ENCODE results near the gene FAM117A. TPM values are rescaled to one million over a fixed set of nuclear protein-coding genes. Genes with fewer than 3 reads are reported as not detected.

Gene FAM117A
- total RNA-seq, 1 donor from 2014 or later, result 5.2 TPM

DNA sequence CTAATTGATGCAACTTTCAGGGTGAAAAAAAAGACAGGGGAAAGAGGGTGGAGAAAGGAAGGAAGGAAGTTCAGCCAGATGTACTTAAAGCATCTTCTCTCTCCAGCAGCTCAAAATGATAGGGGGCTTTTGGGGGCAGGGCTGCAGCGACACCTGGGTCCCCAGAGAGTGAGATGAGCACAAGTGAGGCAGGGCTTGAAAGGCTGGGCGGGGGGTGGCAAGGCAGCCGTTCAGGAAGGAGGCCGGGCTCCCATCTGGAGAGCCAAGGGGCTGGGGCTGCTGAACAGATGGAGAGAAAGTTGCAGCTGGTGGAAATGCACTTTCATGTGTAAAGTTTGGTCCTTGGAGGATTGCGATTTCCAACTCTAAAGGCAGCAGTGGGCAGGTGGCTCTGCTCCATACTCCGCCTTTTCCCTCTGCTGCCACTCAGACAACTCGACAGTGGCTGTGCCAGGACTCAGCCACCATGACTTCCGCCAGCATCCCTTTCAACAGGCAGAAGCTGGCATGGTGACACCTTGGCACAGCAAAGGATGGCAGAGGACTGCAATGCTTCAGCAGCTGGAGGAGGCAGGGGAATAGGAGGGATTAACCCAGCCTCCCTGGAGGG lies 63.9 kb downstream of the FAM117A start:
- no peaks in the 10 kb centered on the region for H3K27me3 ChIP-seq (ENCODE audit: control insufficient read depth in 3 of 3, insufficient read depth in 3 of 3, low read length in 3 of 3)
- H3K4me1 ChIP-seq (ENCODE audit: control insufficient read depth in 3 of 3, insufficient read depth in 3 of 3, low read length in 3 of 3), result peaks cover 2 to 7% (median 5%) of the 10 kb centered on the region in 3 donors
- no peak overlapping the region for H3K27ac ChIP-seq (ENCODE audit: low read depth, low read length)
- H3K9me3 ChIP-seq (ENCODE audit: control insufficient read depth in 3 of 3, low read length in 3 of 3), result no peaks in the 10 kb centered on the region
- H3K4me3 ChIP-seq (ENCODE audit: low read length in 3 of 3), result no peak overlapping the region
- H3K36me3 ChIP-seq (ENCODE audit: control insufficient read depth in 3 of 3, insufficient read depth in 3 of 3, low read length in 3 of 3), result peaks cover 39 to 49% (median 40%) of the 10 kb centered on the region in 3 donors
- H3K9ac ChIP-seq (ENCODE audit: low read depth in 1 of 3, low read length in 3 of 3), result no peak overlapping the region

DNA sequence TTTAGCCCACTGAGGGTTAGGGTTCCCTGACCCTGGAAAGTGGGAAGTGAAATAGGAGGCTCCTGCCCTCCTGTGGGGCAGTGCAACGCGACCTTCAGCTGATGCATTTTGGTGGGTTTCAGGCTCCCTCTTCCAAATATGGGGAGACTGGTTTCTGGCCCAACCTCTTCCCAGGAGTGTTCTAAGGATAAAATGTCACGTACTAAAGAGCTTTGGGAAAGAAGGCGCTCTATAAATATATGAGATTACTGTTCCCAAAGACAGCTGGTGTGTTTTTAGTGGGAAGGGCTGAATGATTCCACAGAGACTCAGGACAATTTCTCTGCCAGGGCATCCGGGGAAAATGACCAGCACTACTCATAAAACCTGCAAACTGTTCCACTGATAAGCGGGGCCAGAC lies 65.9 kb downstream of the FAM117A start:
- H3K27ac ChIP-seq (ENCODE audit: low read depth, low read length), result peak overlapping the region; percentile 16
- H3K9ac ChIP-seq (ENCODE audit: low read depth in 1 of 3, low read length in 3 of 3), result peak overlapping the region in 2 of 3 donors; percentile 24 to 40
- H3K4me1 ChIP-seq (ENCODE audit: control insufficient read depth in 3 of 3, insufficient read depth in 3 of 3, low read length in 3 of 3), result peaks cover 5 to 8% (median 7%) of the 10 kb centered on the region in 3 donors
- no peaks in the 10 kb centered on the region for H3K27me3 ChIP-seq (ENCODE audit: control insufficient read depth in 3 of 3, insufficient read depth in 3 of 3, low read length in 3 of 3)
- H3K9me3 ChIP-seq (ENCODE audit: control insufficient read depth in 3 of 3, low read length in 3 of 3), result no peaks in the 10 kb centered on the region
- H3K4me3 ChIP-seq (ENCODE audit: low read length in 3 of 3), result no peak overlapping the region
- H3K36me3 ChIP-seq (ENCODE audit: control insufficient read depth in 3 of 3, insufficient read depth in 3 of 3, low read length in 3 of 3), result peaks cover 19 to 29% (median 22%) of the 10 kb centered on the region in 3 donors

DNA sequence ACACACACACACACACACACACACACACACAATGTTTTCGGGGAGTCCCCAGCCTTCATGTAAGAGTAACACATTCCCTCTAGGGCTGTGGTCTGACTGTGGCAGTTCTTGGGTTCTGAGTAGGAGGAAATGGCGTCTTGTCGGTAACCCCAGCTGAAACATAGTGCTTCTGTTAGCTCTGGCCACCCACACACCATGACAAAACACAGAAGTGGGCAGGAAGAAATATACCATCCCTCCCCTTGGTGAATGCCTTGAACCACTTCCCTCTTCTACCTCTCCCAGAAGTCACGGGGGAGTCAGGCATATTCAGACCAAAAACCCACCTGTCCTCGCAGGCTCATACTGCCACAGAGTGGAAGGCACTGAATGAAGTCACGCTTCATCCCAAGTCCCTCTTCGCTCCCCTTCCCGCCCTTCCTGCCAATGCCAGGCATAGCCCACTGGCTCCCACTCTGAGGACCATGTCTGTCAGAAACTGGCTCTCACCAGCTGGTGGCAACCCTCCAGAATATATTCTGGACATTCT lies 67.6 kb downstream of the FAM117A start:
- H3K36me3 ChIP-seq (ENCODE audit: control insufficient read depth in 3 of 3, insufficient read depth in 3 of 3, low read length in 3 of 3), result peaks cover 7 to 12% (median 7%) of the 10 kb centered on the region in 3 donors
- no peak overlapping the region for H3K4me3 ChIP-seq (ENCODE audit: low read length in 3 of 3)
- peaks cover 13 to 18% (median 17%) of the 10 kb centered on the region in 3 donors for H3K4me1 ChIP-seq (ENCODE audit: control insufficient read depth in 3 of 3, insufficient read depth in 3 of 3, low read length in 3 of 3)
- no peak overlapping the region for H3K9ac ChIP-seq (ENCODE audit: low read depth in 1 of 3, low read length in 3 of 3)
- H3K9me3 ChIP-seq (ENCODE audit: control insufficient read depth in 3 of 3, low read length in 3 of 3), result no peaks in the 10 kb centered on the region
- no peak overlapping the region for H3K27ac ChIP-seq (ENCODE audit: low read depth, low read length)
- no peaks in the 10 kb centered on the region for H3K27me3 ChIP-seq (ENCODE audit: control insufficient read depth in 3 of 3, insufficient read depth in 3 of 3, low read length in 3 of 3)

DNA sequence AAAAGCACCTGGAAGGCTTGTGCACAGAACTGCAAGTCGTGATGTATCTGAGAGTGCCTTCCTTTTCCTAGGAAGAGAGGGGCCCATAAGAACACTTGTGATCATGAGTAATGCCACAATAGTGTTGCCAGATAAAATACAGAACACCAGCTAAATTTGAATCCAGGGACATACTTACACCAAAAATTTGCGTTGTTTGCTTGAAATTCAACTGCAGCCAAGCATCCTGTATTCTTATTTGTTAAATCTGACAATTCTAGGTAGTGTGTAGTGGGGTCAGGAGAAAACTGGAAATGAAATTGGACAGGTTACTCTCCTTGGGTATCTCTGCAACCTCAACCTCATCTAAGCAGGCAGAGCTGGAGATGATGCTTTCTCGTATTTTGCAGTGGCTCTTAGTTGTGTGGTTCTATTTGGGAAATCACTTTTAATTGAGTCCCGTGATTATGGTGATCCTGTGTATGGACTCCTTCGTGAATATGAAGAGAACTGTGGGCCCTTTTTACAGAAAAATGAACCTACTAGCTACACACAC lies 68.2 kb downstream of the FAM117A start:
- H3K4me1 ChIP-seq (ENCODE audit: control insufficient read depth in 3 of 3, insufficient read depth in 3 of 3, low read length in 3 of 3), result peaks cover 19 to 23% (median 22%) of the 10 kb centered on the region in 3 donors
- no peak overlapping the region for H3K9ac ChIP-seq (ENCODE audit: low read depth in 1 of 3, low read length in 3 of 3)
- no peak overlapping the region for H3K4me3 ChIP-seq (ENCODE audit: low read length in 3 of 3)
- H3K36me3 ChIP-seq (ENCODE audit: control insufficient read depth in 3 of 3, insufficient read depth in 3 of 3, low read length in 3 of 3), result peaks cover 2 to 7% (median 2%) of the 10 kb centered on the region in 3 donors
- no peaks in the 10 kb centered on the region for H3K27me3 ChIP-seq (ENCODE audit: control insufficient read depth in 3 of 3, insufficient read depth in 3 of 3, low read length in 3 of 3)
- no peak overlapping the region for H3K27ac ChIP-seq (ENCODE audit: low read depth, low read length)
- H3K9me3 ChIP-seq (ENCODE audit: control insufficient read depth in 3 of 3, low read length in 3 of 3), result no peaks in the 10 kb centered on the region

DNA sequence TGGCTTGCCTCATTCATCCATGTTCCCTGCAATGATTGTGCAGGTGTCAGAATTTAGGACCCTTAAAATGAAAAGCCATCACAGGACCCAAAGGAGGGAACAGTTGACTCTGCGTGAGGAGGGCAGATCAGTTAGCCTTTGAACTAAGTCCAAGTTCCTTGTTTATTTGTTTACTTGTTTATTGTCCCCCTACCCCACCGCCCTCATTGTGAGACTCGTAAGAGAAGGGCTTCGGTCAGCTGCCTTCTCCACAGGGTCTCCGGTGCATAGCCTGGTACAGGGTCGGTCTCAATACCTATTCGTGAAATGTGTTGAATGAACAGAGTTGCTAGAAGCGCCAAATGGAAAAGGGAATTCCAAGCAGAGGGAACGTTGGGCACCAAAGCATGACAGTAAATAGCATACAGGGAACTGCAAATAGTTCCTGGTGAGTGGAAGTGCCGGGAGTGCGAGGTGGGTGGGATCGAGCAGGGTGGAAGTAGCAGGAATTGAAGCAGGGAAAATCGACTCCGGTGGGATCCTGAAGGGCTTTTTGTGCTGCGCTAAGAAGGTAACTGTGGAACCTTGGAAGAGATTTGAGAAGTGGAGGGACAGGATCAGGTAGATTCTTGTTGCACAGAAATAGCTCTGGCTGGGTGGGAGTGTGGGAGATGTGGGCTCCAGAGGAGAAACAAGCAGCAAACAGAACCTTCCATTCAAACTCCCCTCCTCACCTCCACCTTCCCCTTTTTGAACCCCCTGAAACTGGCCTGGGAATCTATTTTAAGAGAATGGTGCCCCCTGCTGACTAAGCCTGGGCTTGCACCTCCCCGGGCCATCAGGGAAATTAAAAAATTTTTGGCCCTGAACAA lies 68.9 kb downstream of the FAM117A start:
- H3K4me3 ChIP-seq (ENCODE audit: low read length in 3 of 3), result peak overlapping the region in 2 of 3 donors; percentile 23 to 49
- no peaks in the 10 kb centered on the region for H3K9me3 ChIP-seq (ENCODE audit: control insufficient read depth in 3 of 3, low read length in 3 of 3)
- peak overlapping the region in 2 of 3 donors; percentile 44 to 57 for H3K9ac ChIP-seq (ENCODE audit: low read depth in 1 of 3, low read length in 3 of 3)
- H3K27me3 ChIP-seq (ENCODE audit: control insufficient read depth in 3 of 3, insufficient read depth in 3 of 3, low read length in 3 of 3), result no peaks in the 10 kb centered on the region
- H3K27ac ChIP-seq (ENCODE audit: low read depth, low read length), result no peak overlapping the region
- peaks cover 20 to 27% (median 22%) of the 10 kb centered on the region in 3 donors for H3K4me1 ChIP-seq (ENCODE audit: control insufficient read depth in 3 of 3, insufficient read depth in 3 of 3, low read length in 3 of 3)
- H3K36me3 ChIP-seq (ENCODE audit: control insufficient read depth in 3 of 3, insufficient read depth in 3 of 3, low read length in 3 of 3), result peaks cover 0 to under 1% (median 0%) of the 10 kb centered on the region in 3 donors

DNA sequence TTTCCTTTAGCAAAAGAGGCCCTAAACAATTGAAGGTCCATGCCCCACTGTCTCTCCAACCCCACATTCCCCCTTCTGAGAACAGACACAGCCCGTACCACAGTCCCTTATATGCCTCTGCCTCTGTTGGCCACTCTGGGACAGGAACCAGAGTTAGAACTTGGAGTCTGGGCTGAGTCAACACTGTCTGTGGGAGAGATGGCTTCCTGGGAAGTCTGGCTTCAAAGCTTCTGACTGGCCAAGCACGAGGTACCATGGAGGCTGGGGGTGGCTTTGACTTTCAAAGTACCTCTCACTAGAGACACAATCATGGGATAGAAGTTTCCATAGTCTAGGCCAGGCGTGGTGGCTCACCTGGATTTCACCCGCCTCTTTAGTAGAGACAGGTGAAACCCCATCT lies 71.2 kb downstream of the FAM117A start:
- Histone ChIP-seq H3K36me3 (ENCODE audit: control insufficient read depth in 3 of 3, insufficient read depth in 3 of 3, low read length in 3 of 3) (no peaks in the 10 kb centered on the region), H3K9ac (ENCODE audit: low read depth in 1 of 3, low read length in 3 of 3) (no peak overlapping the region), H3K27me3 (ENCODE audit: control insufficient read depth in 3 of 3, insufficient read depth in 3 of 3, low read length in 3 of 3) (no peaks in the 10 kb centered on the region), H3K27ac (ENCODE audit: low read depth, low read length) (no peak overlapping the region), H3K4me3 (ENCODE audit: low read length in 3 of 3) (no peak overlapping the region), H3K4me1 (ENCODE audit: control insufficient read depth in 3 of 3, insufficient read depth in 3 of 3, low read length in 3 of 3) (peaks cover 20 to 28% (median 22%) of the 10 kb centered on the region in 3 donors), H3K9me3 (ENCODE audit: control insufficient read depth in 3 of 3, low read length in 3 of 3) (no peaks in the 10 kb centered on the region)

DNA sequence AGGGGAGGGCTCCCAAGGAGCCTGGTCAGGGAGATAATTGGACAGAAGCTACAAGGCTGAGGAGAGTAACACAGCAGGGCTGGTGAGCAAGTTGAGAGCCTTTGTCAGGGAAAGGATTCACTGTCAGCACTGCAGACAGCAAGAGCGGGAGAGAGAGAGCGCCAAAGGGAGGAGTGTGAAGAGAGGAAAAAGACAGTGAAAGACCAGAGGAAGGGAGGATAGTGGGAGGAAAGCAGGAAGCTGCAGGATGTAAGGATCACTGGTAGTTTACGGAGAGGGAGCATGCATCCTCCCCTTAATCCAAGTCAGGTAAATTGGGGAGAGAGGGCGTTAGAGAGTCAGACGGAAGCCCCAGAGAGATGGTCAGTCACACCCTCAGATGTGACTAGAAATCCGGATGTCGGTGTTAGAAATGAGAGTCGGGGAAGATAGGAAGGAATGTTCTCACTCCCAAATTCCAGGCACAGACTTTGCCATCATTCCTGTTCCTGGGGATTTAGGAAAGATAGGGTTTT lies 72.2 kb downstream of the FAM117A start:
- H3K36me3 ChIP-seq (ENCODE audit: control insufficient read depth in 3 of 3, insufficient read depth in 3 of 3, low read length in 3 of 3), result no peaks in the 10 kb centered on the region
- H3K4me1 ChIP-seq (ENCODE audit: control insufficient read depth in 3 of 3, insufficient read depth in 3 of 3, low read length in 3 of 3), result peaks cover 20 to 28% (median 22%) of the 10 kb centered on the region in 3 donors
- H3K27me3 ChIP-seq (ENCODE audit: control insufficient read depth in 3 of 3, insufficient read depth in 3 of 3, low read length in 3 of 3), result no peaks in the 10 kb centered on the region
- peak overlapping the region; percentile 16 to 38 (median 31) for H3K4me3 ChIP-seq (ENCODE audit: low read length in 3 of 3)
- H3K9me3 ChIP-seq (ENCODE audit: control insufficient read depth in 3 of 3, low read length in 3 of 3), result no peaks in the 10 kb centered on the region
- peak overlapping the region; percentile 85 for H3K27ac ChIP-seq (ENCODE audit: low read depth, low read length)
- H3K9ac ChIP-seq (ENCODE audit: low read depth in 1 of 3, low read length in 3 of 3), result peak overlapping the region; percentile 40 to 63 (median 60)

DNA sequence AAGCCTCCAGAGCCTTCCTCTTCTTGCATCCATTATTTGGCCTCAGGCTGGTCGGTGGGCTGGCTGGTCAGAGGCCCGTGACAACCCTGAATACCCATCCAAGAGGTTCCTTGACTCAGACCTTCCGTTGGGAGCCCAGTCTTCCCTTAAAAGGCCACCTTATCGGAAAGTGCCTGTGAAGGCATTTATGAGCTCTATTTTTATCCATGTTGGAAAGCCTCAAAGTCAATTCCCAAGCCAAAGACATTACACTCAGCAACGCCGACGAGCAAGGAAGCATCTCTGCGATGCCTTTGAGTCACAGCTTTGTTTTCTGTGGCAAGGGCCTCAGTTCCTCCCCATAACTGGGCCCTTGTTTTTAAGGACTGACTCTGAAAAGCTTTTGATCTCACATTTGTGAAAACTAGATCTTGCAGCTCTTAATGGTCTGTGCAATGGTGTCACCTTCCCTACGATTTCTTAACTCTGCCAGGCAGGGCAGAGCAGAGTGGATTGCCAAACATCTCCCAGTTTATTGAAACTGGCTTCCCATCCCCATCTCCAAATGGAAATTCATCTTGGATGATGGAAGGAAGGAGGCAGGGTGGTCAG lies 72.8 kb downstream of the FAM117A start:
- H3K36me3 ChIP-seq (ENCODE audit: control insufficient read depth in 3 of 3, insufficient read depth in 3 of 3, low read length in 3 of 3), result no peaks in the 10 kb centered on the region
- H3K4me1 ChIP-seq (ENCODE audit: control insufficient read depth in 3 of 3, insufficient read depth in 3 of 3, low read length in 3 of 3), result peaks cover 20 to 28% (median 22%) of the 10 kb centered on the region in 3 donors
- peak overlapping the region; percentile 31 to 38 (median 38) for H3K4me3 ChIP-seq (ENCODE audit: low read length in 3 of 3)
- no peaks in the 10 kb centered on the region for H3K27me3 ChIP-seq (ENCODE audit: control insufficient read depth in 3 of 3, insufficient read depth in 3 of 3, low read length in 3 of 3)
- H3K27ac ChIP-seq (ENCODE audit: low read depth, low read length), result peak overlapping the region; percentile 85
- peak overlapping the region; percentile 40 to 65 (median 64) for H3K9ac ChIP-seq (ENCODE audit: low read depth in 1 of 3, low read length in 3 of 3)
- H3K9me3 ChIP-seq (ENCODE audit: control insufficient read depth in 3 of 3, low read length in 3 of 3), result no peaks in the 10 kb centered on the region

DNA sequence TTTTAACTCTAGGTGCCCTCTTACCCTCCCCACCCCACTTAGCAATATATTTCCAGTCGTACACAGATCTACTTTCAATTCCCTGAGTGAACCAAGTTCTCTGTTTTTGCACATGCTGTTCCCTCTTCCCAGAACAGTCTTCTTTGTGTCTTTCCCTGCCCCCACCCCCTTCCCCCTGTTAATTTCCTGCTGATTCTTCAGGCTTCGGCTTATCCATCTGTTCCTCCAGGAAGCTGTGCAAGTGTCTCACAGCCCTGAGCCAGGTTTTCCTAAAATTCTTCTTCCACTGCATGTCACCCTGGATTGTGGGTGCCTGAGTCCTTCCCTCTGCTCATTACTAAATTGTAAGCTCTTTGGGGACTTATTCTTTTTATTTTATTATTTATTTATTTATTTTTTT lies 73.7 kb downstream of the FAM117A start:
- Histone ChIP-seq H3K27ac (ENCODE audit: low read depth, low read length) (no peak overlapping the region), H3K4me1 (ENCODE audit: control insufficient read depth in 3 of 3, insufficient read depth in 3 of 3, low read length in 3 of 3) (peaks cover 19 to 26% (median 20%) of the 10 kb centered on the region in 3 donors), H3K9me3 (ENCODE audit: control insufficient read depth in 3 of 3, low read length in 3 of 3) (no peaks in the 10 kb centered on the region), H3K4me3 (ENCODE audit: low read length in 3 of 3) (no peak overlapping the region), H3K36me3 (ENCODE audit: control insufficient read depth in 3 of 3, insufficient read depth in 3 of 3, low read length in 3 of 3) (no peaks in the 10 kb centered on the region), H3K27me3 (ENCODE audit: control insufficient read depth in 3 of 3, insufficient read depth in 3 of 3, low read length in 3 of 3) (no peaks in the 10 kb centered on the region), H3K9ac (ENCODE audit: low read depth in 1 of 3, low read length in 3 of 3) (no peak overlapping the region)
